ENCODE measurements around the gene GRIK3. TPM values are rescaled to one million over a fixed set of nuclear protein-coding genes. Genes with fewer than 3 reads are reported as not detected.

The GRIK3 gene
- total and polyA plus RNA-seq, 3 donors from 2014 or later = 0.99 to 6.3 (median 3.1) TPM

- Histone ChIP-seq H3K36me3 (ENCODE audit: low read depth, missing control alignments) (no peaks in the 10 kb centered on the region), H3K4me3 (no peak overlapping the region), H3K9me3 (no peaks in the 10 kb centered on the region), H3K4me1 (no peaks in the 10 kb centered on the region), H3K27ac (no peak overlapping the region), H3K27me3 (no peaks in the 10 kb centered on the region)
- intact Hi-C loops (cut with DNase I; ENCODE audit: low total_unique reads) = no loop called here
- no peak for DNase-seq
- TF ChIP-seq CTCF (IDR thresholded peaks at IDR 0.05) (no peak), POLR2A (IDR thresholded peaks at IDR 0.05) (no peak)
Measured at GRCh38 chr1:37018510-37018909, 15.8 kb downstream of the GRIK3 start.

- Histone ChIP-seq H3K36me3 (ENCODE audit: low read depth, missing control alignments) (no peaks in the 10 kb centered on the region), H3K4me3 (no peak overlapping the region), H3K9me3 (no peaks in the 10 kb centered on the region), H3K27ac (no peak overlapping the region), H3K4me1 (no peaks in the 10 kb centered on the region), H3K27me3 (no peaks in the 10 kb centered on the region)
- no peak for DNase-seq
- WGBS, 2 donors = 63 to 84% methylated on average over 4 of the region's 4 CpGs
- TF ChIP-seq CTCF (IDR thresholded peaks at IDR 0.05) (no peak), POLR2A (IDR thresholded peaks at IDR 0.05) (no peak)
- intact Hi-C loops (cut with DNase I; ENCODE audit: low total_unique reads) = no loop called here
Measured at GRCh38 chr1:37017720-37018119, 16.6 kb downstream of the GRIK3 start.

GRCh38 chr1:37016121-37016520 is 18.2 kb downstream of the GRIK3 start:
- H3K4me3 ChIP-seq = no peak overlapping the region
- no peaks in the 10 kb centered on the region for H3K4me1 ChIP-seq
- TF ChIP-seq POLR2A (IDR thresholded peaks at IDR 0.05) = no peak
- TF ChIP-seq CTCF (IDR thresholded peaks at IDR 0.05) = no peak
- no peaks in the 10 kb centered on the region for H3K27me3 ChIP-seq
- H3K9me3 ChIP-seq = no peaks in the 10 kb centered on the region
- H3K27ac ChIP-seq = no peak overlapping the region
- no peak for DNase-seq
- intact Hi-C loops (cut with DNase I; ENCODE audit: low total_unique reads) = no loop called here
- no peaks in the 10 kb centered on the region for H3K36me3 ChIP-seq (ENCODE audit: low read depth, missing control alignments)

- H3K4me3 ChIP-seq = no peak overlapping the region
- WGBS, 2 donors = 91% methylated on average over 6 to 7 of the region's 7 CpGs
- no peak for TF ChIP-seq POLR2A (IDR thresholded peaks at IDR 0.05)
- TF ChIP-seq CTCF (IDR thresholded peaks at IDR 0.05) = no peak
- no peaks in the 10 kb centered on the region for H3K4me1 ChIP-seq
- H3K9me3 ChIP-seq = no peaks in the 10 kb centered on the region
- no peak for DNase-seq
- no peaks in the 10 kb centered on the region for H3K27me3 ChIP-seq
- H3K36me3 ChIP-seq (ENCODE audit: low read depth, missing control alignments) = no peaks in the 10 kb centered on the region
- intact Hi-C loops (cut with DNase I; ENCODE audit: low total_unique reads) = no loop called here
- no peak overlapping the region for H3K27ac ChIP-seq
Measured at GRCh38 chr1:37015713-37016112, 18.6 kb downstream of the GRIK3 start.

GRCh38 chr1:37012226-37012625 is 22.1 kb downstream of the GRIK3 start:
- H3K27ac ChIP-seq = no peak overlapping the region
- TF ChIP-seq POLR2A (IDR thresholded peaks at IDR 0.05) (no peak), CTCF (IDR thresholded peaks at IDR 0.05) (no peak)
- no peaks in the 10 kb centered on the region for H3K27me3 ChIP-seq
- H3K4me1 ChIP-seq = no peaks in the 10 kb centered on the region
- H3K36me3 ChIP-seq (ENCODE audit: low read depth, missing control alignments) = no peaks in the 10 kb centered on the region
- H3K9me3 ChIP-seq = no peaks in the 10 kb centered on the region
- 38 to 56% methylated on average over 6 of the region's 6 CpGs for WGBS, 2 donors
- H3K4me3 ChIP-seq = no peak overlapping the region
- no peak for DNase-seq
- intact Hi-C loops (cut with DNase I; ENCODE audit: low total_unique reads) = no loop called here
